Kidney (tissue), 14 donors: ENCODE results near the gene ASB16. TPM values are rescaled to one million over a fixed set of nuclear protein-coding genes. Genes with fewer than 3 reads are reported as not detected.

ENCODE experiments used
- DNase-seq, 5 donors: peaks; one replicate each; pipeline ENCODE4 v3.0.0-alpha.2; 2013 to 2020
- FAIRE-seq: peaks from 2 replicates; lab custom pipeline; 2012; peaks lifted over from hg19 to GRCh38; lab: Jason Lieb, UNC
- H3K27ac ChIP-seq, 2 donors: one replicate each; pipeline ENCODE4 v1.7.0; 2013; ENCODE audit warnings: low read depth in 2 of 2, low read length in 2 of 2, inconsistent platforms in 1 of 2
- H3K27me3 ChIP-seq: one replicate; pipeline ENCODE4 v1.7.1; 2013; ENCODE audit warnings: low read length, inconsistent platforms; ENCODE audit not compliant: control insufficient read depth, insufficient read depth
- H3K36me3 ChIP-seq, 3 donors: one replicate each; pipeline versions ENCODE4 v1.7.0 to v1.7.1; 2013; ENCODE audit warnings: low read length in 3 of 3, control low read depth in 1 of 3, inconsistent platforms in 1 of 3; ENCODE audit not compliant: insufficient read depth in 3 of 3, control insufficient read depth in 2 of 3
- H3K4me1 ChIP-seq, 3 donors: one replicate each; pipeline versions ENCODE4 v1.7.0 to v1.7.1; 2013; ENCODE audit warnings: low read length in 3 of 3, inconsistent platforms in 1 of 3, low read depth in 1 of 3; ENCODE audit not compliant: control insufficient read depth in 2 of 3, insufficient read depth in 2 of 3
- H3K4me3 ChIP-seq, 3 donors: one replicate each; pipeline versions ENCODE4 v1.7.0 to v1.8.1; 2013; ENCODE audit warnings: low read length in 3 of 3, control low read depth in 1 of 3, inconsistent platforms in 1 of 3
- H3K9ac ChIP-seq, 3 donors: one replicate each; pipeline versions ENCODE4 v1.7.0 to v1.7.1; 2013; ENCODE audit warnings: low read length in 3 of 3, control low read depth in 1 of 3, inconsistent platforms in 1 of 3
- H3K9me3 ChIP-seq, 3 donors: one replicate each; pipeline versions ENCODE4 v1.7.0 to v1.7.1; 2013; ENCODE audit warnings: low read length in 3 of 3, control low read depth in 1 of 3, inconsistent platforms in 1 of 3; ENCODE audit not compliant: control insufficient read depth in 2 of 3, insufficient read depth in 1 of 3
- intact Hi-C: fragments of 100-400 bp; cut with DNase I; formaldehyde crosslinking; loops from one replicate; pipeline ENCODE4 v1.11.1; 2022
- polyA plus RNA-seq: library from polyadenylated mRNA; stranded (reverse); fragments of 350-450 nt; fragmentation: Illumina TruSeq; extraction: RNeasy Lipid Tissue Mini Kit (QIAGEN cat#74804); gene quantifications from one replicate; pipeline ENCODE4 v1.2.3, GENCODE V29; 2014; ENCODE audit warnings: low read depth, low replicate concordance; ENCODE audit not compliant: insufficient read depth
- total RNA-seq: library from RNA; stranded (reverse); fragmentation: NEBNext Ultra II Directional; extraction: Animal tissue kit (Norgen Biotek cat#: 25700); gene quantifications from one replicate; pipeline ENCODE4 v1.2.1, GENCODE V29; 2021
- TF ChIP-seq, protein P1 (sequence below): IDR thresholded peaks from 3 replicates; pipeline ENCODE4 v1.5.1; 2012; ENCODE audit warnings: mild to moderate bottlenecking, moderate library complexity, borderline replicate concordance; ENCODE audit not compliant: insufficient read depth; ENCODE audit errors: extremely low read depth
- donor health status: control.
- donor health status: control.
- donor health status: control.
- donor health status: control.
- donor health status: control.
- donor health status: DM: yes; HTN: yes; CAD: no.
- donor health status: Normal renal cell carcinoma (clear cell type).

The ASB16 gene
- total and polyA plus RNA-seq, 2 donors from 2014 or later = 0.25 to 0.90 TPM

DNA sequence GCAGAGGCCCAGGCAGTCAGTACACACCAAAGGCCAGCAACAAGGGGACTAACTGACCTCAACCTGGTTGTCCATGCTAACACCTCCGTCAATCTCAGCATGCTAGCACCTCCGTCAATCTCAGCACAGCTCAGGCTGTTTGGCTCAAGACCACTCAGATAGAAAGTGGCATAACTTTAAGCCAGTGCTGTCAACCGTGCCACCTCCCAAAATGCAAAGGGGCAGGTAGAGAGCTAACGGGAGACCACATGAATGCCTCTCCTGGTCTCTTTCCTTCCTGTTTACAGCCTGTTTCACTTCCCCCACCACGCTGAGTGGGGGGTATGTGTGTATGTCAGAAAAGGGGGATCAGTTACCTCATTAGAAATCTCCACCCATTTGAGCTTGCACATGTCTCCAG, 45.7 kb downstream of the ASB16 start:
- Histone ChIP-seq H3K36me3 (peaks cover 26 to 39% (median 36%) of the 10 kb centered on the region in 3 donors), H3K27ac (no peak overlapping the region)
- intact Hi-C loops = no loop called here

DNA sequence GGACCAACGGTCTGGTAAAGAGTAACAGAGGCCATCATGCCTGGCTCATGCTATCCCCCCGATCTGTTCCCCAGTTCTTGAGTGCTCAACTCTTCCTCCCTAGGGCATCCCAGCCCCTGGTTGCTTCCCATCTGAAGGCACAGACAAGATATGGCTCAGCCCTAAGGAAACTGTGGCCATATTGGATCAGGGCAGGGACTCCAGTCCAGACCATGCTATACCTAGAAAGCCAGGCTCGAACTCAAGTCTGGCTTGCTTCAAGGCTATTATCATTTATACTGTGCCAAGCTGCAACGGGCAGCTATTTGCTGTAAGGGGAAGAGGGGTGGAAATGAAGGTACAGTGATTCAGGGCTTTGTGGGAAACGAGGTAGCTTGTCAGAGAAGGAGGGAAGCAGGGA, 46.2 kb downstream of the ASB16 start:
- intact Hi-C loops = no loop called here
- FAIRE-seq = no peak

More for the DNA sequence above, 45.7 kb downstream of the ASB16 start:
- H3K4me1 ChIP-seq = peaks cover 3 to 23% (median 17%) of the 10 kb centered on the region in 3 donors
- no peak overlapping the region for H3K9ac ChIP-seq
- H3K4me3 ChIP-seq = no peak overlapping the region
- no peak for FAIRE-seq
- no peaks in the 10 kb centered on the region for H3K9me3 ChIP-seq
- DNase-seq = no peak
- no peaks in the 10 kb centered on the region for H3K27me3 ChIP-seq
- TF ChIP-seq, protein P1, sequence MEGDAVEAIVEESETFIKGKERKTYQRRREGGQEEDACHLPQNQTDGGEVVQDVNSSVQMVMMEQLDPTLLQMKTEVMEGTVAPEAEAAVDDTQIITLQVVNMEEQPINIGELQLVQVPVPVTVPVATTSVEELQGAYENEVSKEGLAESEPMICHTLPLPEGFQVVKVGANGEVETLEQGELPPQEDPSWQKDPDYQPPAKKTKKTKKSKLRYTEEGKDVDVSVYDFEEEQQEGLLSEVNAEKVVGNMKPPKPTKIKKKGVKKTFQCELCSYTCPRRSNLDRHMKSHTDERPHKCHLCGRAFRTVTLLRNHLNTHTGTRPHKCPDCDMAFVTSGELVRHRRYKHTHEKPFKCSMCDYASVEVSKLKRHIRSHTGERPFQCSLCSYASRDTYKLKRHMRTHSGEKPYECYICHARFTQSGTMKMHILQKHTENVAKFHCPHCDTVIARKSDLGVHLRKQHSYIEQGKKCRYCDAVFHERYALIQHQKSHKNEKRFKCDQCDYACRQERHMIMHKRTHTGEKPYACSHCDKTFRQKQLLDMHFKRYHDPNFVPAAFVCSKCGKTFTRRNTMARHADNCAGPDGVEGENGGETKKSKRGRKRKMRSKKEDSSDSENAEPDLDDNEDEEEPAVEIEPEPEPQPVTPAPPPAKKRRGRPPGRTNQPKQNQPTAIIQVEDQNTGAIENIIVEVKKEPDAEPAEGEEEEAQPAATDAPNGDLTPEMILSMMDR = no peak

DNA sequence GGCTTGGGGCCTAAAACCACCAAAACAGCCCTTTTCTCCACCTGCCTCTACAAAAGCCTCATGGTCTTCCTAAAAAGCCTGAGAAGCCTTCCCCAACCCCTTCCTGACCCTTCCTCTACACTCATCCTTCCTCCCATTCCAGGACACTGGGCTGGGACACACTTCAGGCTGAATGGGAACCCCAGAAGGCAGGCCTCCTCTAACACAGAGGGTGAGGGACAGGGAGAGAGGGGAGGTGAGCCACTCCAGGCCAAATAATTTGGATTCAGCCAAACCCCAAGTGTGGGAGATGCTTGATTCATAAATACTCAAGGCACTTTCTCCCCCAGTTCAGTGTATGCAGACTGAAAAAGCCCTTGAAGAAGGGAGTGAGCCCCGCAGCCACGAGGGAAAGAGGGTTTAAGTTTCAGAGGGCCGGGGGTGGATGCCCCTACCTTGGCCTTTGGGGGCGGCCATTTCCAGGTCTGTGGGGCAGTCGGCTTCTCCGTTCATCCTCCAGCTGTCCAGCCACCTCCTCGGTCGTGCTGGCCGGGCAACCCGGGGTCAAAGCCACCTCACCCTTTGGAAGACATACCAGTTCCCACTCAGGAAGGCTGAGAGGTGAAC, 47.3 kb downstream of the ASB16 start:
- peak overlapping the region; percentile 71 to 81 (median 73) for H3K9ac ChIP-seq
- intact Hi-C loops = no loop called here
- H3K9me3 ChIP-seq = no peaks in the 10 kb centered on the region
- TF ChIP-seq, protein P1 = no peak
- no peaks in the 10 kb centered on the region for H3K27me3 ChIP-seq
- FAIRE-seq = no peak
- peaks cover 5 to 30% (median 21%) of the 10 kb centered on the region in 3 donors for H3K4me1 ChIP-seq
- DNase-seq = peak in 1 of 5 donors; percentile 87
- H3K36me3 ChIP-seq = peaks cover 26 to 33% (median 29%) of the 10 kb centered on the region in 3 donors
- H3K27ac ChIP-seq = peak overlapping the region; percentile 49 to 77
- peak overlapping the region; percentile 74 to 77 (median 75) for H3K4me3 ChIP-seq

More for the DNA sequence above, 46.2 kb downstream of the ASB16 start:
- H3K27ac ChIP-seq = peak overlapping the region in 1 of 2 donors; percentile 16
- H3K4me3 ChIP-seq = no peak overlapping the region
- H3K36me3 ChIP-seq = peaks cover 26 to 35% (median 30%) of the 10 kb centered on the region in 3 donors
- DNase-seq = no peak
- no peaks in the 10 kb centered on the region for H3K9me3 ChIP-seq
- peaks cover 3 to 23% (median 17%) of the 10 kb centered on the region in 3 donors for H3K4me1 ChIP-seq
- TF ChIP-seq, protein P1 = no peak
- no peak overlapping the region for H3K9ac ChIP-seq
- H3K27me3 ChIP-seq = no peaks in the 10 kb centered on the region
